ENCODE data around the gene OR2A42. TPM values are rescaled to one million over a fixed set of nuclear protein-coding genes. Genes with fewer than 3 reads are reported as not detected.
"Not testable (repeated sequence)": the region's sequence is repeated elsewhere in the genome, so short reads cannot be mapped to it uniquely, and the experiment has no call there.

OR2A42 gene
- total and polyA plus RNA-seq, 4 donors, result 0.02 to 0.26 (median 0.04) TPM; not detected in 1

DNA sequence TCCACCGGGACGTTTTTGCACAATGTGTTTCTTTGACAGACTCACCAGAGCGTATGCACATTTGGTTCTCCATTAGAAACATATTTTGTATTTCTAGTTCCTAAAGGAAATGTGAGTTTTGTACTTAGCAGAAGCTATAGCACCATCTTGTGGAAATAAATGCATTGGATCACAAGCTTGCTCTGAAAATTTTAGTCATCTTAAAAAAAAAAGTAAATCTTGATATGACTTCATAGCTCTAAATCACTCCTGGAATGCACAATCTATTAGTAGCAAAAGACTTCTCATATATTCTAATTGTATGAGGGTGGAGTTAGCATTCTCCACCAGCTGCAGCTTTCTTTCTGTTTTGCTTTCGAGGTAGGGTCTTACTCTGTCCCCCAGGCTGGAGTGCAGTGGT is 20.3 kb downstream of the OR2A42 start:
- no CpG with 5 or more reads among the region's 4 CpGs for WGBS, 2 donors

DNA sequence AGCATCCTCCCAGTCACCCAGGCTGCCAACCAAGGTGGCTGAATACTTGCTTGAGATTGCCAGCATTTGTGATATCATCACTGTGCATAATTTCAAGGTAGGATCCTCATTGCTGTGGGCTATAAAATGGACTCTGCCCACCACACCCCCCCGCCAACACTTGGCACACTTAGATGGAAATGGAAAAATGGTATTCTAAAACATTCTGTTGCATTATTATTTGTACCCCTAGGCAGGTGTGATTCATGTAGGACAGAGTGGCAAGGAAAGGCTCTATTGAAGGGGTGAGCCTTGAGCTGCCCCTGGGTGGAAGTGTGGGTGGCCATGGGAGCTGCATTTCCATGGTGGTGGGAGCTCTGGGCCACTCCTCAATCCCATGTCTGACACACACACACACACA is 20.8 kb downstream of the OR2A42 start:
- not testable (repeated sequence) for H3K36me3 ChIP-seq (ENCODE audit: control insufficient read depth in 4 of 4, insufficient read depth in 4 of 4, low read length in 4 of 4)

More for the DNA sequence above, 20.3 kb downstream of the OR2A42 start:
- not testable (repeated sequence) for H3K4me1 ChIP-seq (ENCODE audit: control insufficient read depth in 5 of 5, insufficient read depth in 5 of 5, low read length in 5 of 5); H3K4me3 ChIP-seq; DNase-seq; H3K9me3 ChIP-seq (ENCODE audit: control insufficient read depth in 4 of 4, insufficient read depth in 3 of 4, low read length in 3 of 4); H3K9ac ChIP-seq (ENCODE audit: insufficient read depth in 1 of 2, low read length in 2 of 2); ATAC-seq (ENCODE audit: insufficient read depth, low FRiP score); H3K27ac ChIP-seq (ENCODE audit: low read depth in 1 of 2, low read length in 1 of 2); H3K27me3 ChIP-seq (ENCODE audit: control insufficient read depth in 3 of 3, insufficient read depth in 3 of 3, low read length in 2 of 3); H3K36me3 ChIP-seq (ENCODE audit: control insufficient read depth in 4 of 4, insufficient read depth in 4 of 4, low read length in 4 of 4)

DNA sequence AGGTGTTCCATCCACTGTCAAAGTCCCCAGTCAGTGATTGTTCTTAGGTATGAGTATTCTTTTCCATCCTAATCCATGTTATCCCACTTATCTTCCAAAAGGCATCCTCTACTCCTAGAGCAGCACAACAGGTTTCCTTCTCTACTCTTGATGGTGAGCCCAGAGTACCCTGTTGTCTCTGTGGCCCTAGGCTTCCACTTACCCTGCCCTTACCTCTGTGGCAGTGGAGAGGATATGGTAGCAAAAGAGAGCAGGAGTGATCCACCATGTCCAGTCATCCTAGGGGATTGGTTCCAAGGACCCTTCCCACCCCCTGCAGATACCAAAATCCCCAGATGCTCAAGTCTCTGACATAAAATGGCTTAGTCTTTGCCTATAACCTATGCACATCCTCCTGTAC is 22.2 kb downstream of the OR2A42 start:
- ATAC-seq (ENCODE audit: insufficient read depth, low FRiP score); H3K4me3 ChIP-seq; DNase-seq; H3K27me3 ChIP-seq (ENCODE audit: control insufficient read depth in 3 of 3, insufficient read depth in 3 of 3, low read length in 2 of 3); H3K4me1 ChIP-seq (ENCODE audit: control insufficient read depth in 5 of 5, insufficient read depth in 5 of 5, low read length in 5 of 5); H3K36me3 ChIP-seq (ENCODE audit: control insufficient read depth in 4 of 4, insufficient read depth in 4 of 4, low read length in 4 of 4); H3K9me3 ChIP-seq (ENCODE audit: control insufficient read depth in 4 of 4, insufficient read depth in 3 of 4, low read length in 3 of 4); H3K9ac ChIP-seq (ENCODE audit: insufficient read depth in 1 of 2, low read length in 2 of 2); H3K27ac ChIP-seq (ENCODE audit: low read depth in 1 of 2, low read length in 1 of 2): not testable (repeated sequence)

More for the DNA sequence above, 20.8 kb downstream of the OR2A42 start:
- 96 to 97% methylated on average over 1 of the region's 1 CpG for WGBS, 2 donors
- H3K9ac ChIP-seq (ENCODE audit: insufficient read depth in 1 of 2, low read length in 2 of 2); H3K27ac ChIP-seq (ENCODE audit: low read depth in 1 of 2, low read length in 1 of 2); DNase-seq; H3K27me3 ChIP-seq (ENCODE audit: control insufficient read depth in 3 of 3, insufficient read depth in 3 of 3, low read length in 2 of 3); H3K4me3 ChIP-seq; H3K4me1 ChIP-seq (ENCODE audit: control insufficient read depth in 5 of 5, insufficient read depth in 5 of 5, low read length in 5 of 5); ATAC-seq (ENCODE audit: insufficient read depth, low FRiP score); H3K9me3 ChIP-seq (ENCODE audit: control insufficient read depth in 4 of 4, insufficient read depth in 3 of 4, low read length in 3 of 4): not testable (repeated sequence)

- not testable (repeated sequence) for H3K36me3 ChIP-seq (ENCODE audit: control insufficient read depth in 4 of 4, insufficient read depth in 4 of 4, low read length in 4 of 4)
Observed at GRCh38 chr7:144205306-144205705, 34.1 kb downstream of the OR2A42 start.

DNA sequence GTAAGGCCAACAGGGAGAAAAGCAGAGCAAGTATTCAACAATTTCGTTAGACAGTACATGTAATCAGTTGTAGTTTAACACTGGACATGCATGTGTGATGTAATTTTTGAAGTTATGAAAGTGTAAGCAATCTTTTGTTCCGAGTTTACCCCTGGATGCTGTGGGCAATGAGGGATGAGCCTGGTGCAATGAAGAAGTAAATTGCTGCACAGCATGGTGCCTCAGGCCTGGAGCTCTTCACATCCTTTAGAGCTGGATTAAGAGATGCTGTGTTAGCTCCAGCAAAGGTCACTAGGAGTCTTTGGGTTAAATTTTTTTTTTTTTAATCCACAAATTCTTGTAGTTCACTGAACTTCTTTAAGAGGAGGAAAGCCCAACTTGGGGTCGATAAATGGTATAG is 36.3 kb downstream of the OR2A42 start:
- not testable (repeated sequence) for H3K9me3 ChIP-seq (ENCODE audit: control insufficient read depth in 4 of 4, insufficient read depth in 3 of 4, low read length in 3 of 4); ATAC-seq (ENCODE audit: insufficient read depth, low FRiP score)

More at GRCh38 chr7:144205306-144205705, 34.1 kb downstream of the OR2A42 start:
- H3K4me3 ChIP-seq; H3K9ac ChIP-seq (ENCODE audit: insufficient read depth in 1 of 2, low read length in 2 of 2); H3K27ac ChIP-seq (ENCODE audit: low read depth in 1 of 2, low read length in 1 of 2); H3K4me1 ChIP-seq (ENCODE audit: control insufficient read depth in 5 of 5, insufficient read depth in 5 of 5, low read length in 5 of 5); H3K9me3 ChIP-seq (ENCODE audit: control insufficient read depth in 4 of 4, insufficient read depth in 3 of 4, low read length in 3 of 4); DNase-seq; H3K27me3 ChIP-seq (ENCODE audit: control insufficient read depth in 3 of 3, insufficient read depth in 3 of 3, low read length in 2 of 3); ATAC-seq (ENCODE audit: insufficient read depth, low FRiP score): not testable (repeated sequence)
- no CpG with 5 or more reads among the region's 5 CpGs for WGBS, 2 donors

DNA sequence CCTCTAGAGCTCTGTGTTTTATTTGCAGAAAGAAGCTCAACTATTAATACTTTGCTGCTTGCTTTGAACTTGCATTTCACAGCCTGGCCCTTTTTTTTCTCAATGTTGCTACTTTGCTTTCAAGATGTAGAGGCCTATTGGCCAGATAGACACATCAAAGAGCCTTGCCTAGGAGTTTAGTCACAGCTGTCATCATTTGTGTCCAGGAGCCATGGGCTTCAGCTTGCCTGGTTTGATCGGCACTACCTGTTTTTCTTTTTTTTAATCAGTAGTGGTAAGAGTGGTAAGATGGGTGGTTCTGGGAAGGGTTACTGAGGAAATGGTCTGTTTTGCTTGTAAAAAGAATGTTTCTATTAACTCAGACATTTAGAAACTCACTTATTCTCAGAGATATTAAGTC is 37.4 kb downstream of the OR2A42 start:
- not testable (repeated sequence) for H3K9ac ChIP-seq (ENCODE audit: insufficient read depth in 1 of 2, low read length in 2 of 2); H3K27me3 ChIP-seq (ENCODE audit: control insufficient read depth in 3 of 3, insufficient read depth in 3 of 3, low read length in 2 of 3); H3K4me3 ChIP-seq; H3K9me3 ChIP-seq (ENCODE audit: control insufficient read depth in 4 of 4, insufficient read depth in 3 of 4, low read length in 3 of 4); H3K27ac ChIP-seq (ENCODE audit: low read depth in 1 of 2, low read length in 1 of 2); H3K4me1 ChIP-seq (ENCODE audit: control insufficient read depth in 5 of 5, insufficient read depth in 5 of 5, low read length in 5 of 5); ATAC-seq (ENCODE audit: insufficient read depth, low FRiP score); DNase-seq; H3K36me3 ChIP-seq (ENCODE audit: control insufficient read depth in 4 of 4, insufficient read depth in 4 of 4, low read length in 4 of 4)
- WGBS, 2 donors, result no CpG with 5 or more reads among the region's 1 CpG

More for the DNA sequence above, 36.3 kb downstream of the OR2A42 start:
- not testable (repeated sequence) for H3K36me3 ChIP-seq (ENCODE audit: control insufficient read depth in 4 of 4, insufficient read depth in 4 of 4, low read length in 4 of 4); H3K27ac ChIP-seq (ENCODE audit: low read depth in 1 of 2, low read length in 1 of 2); H3K27me3 ChIP-seq (ENCODE audit: control insufficient read depth in 3 of 3, insufficient read depth in 3 of 3, low read length in 2 of 3); DNase-seq; H3K4me1 ChIP-seq (ENCODE audit: control insufficient read depth in 5 of 5, insufficient read depth in 5 of 5, low read length in 5 of 5); H3K4me3 ChIP-seq; H3K9ac ChIP-seq (ENCODE audit: insufficient read depth in 1 of 2, low read length in 2 of 2)
- WGBS, 2 donors, result no CpG with 5 or more reads among the region's 3 CpGs

DNA sequence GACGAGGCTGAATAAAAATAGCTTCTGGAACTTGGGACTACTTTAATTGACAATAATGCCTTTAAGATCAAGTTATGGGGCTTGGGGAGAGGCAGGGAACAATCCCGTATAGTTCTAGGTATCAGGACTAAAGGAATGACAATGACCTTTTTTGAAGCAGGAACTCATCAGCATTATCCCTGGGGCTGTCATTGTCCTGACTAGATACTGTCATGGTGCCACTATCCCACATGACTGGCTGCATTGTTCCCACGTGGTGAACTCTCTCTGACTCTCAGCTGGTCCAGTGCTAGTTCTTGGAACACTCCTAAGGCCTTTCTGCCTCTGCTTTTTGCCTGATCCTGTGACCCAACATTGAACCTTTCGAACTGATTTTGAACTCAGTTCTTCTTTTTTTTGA is 40.5 kb downstream of the OR2A42 start:
- H3K9ac ChIP-seq (ENCODE audit: insufficient read depth in 1 of 2, low read length in 2 of 2); DNase-seq; H3K9me3 ChIP-seq (ENCODE audit: control insufficient read depth in 4 of 4, insufficient read depth in 3 of 4, low read length in 3 of 4); H3K4me1 ChIP-seq (ENCODE audit: control insufficient read depth in 5 of 5, insufficient read depth in 5 of 5, low read length in 5 of 5); ATAC-seq (ENCODE audit: insufficient read depth, low FRiP score); H3K36me3 ChIP-seq (ENCODE audit: control insufficient read depth in 4 of 4, insufficient read depth in 4 of 4, low read length in 4 of 4); H3K27me3 ChIP-seq (ENCODE audit: control insufficient read depth in 3 of 3, insufficient read depth in 3 of 3, low read length in 2 of 3); H3K4me3 ChIP-seq; H3K27ac ChIP-seq (ENCODE audit: low read depth in 1 of 2, low read length in 1 of 2): not testable (repeated sequence)
- 71 to 82% methylated on average over 3 of the region's 4 CpGs for WGBS, 2 donors

- H3K4me1 ChIP-seq (ENCODE audit: control insufficient read depth in 5 of 5, insufficient read depth in 5 of 5, low read length in 5 of 5); H3K9ac ChIP-seq (ENCODE audit: insufficient read depth in 1 of 2, low read length in 2 of 2); H3K27me3 ChIP-seq (ENCODE audit: control insufficient read depth in 3 of 3, insufficient read depth in 3 of 3, low read length in 2 of 3); H3K36me3 ChIP-seq (ENCODE audit: control insufficient read depth in 4 of 4, insufficient read depth in 4 of 4, low read length in 4 of 4); H3K4me3 ChIP-seq; H3K9me3 ChIP-seq (ENCODE audit: control insufficient read depth in 4 of 4, insufficient read depth in 3 of 4, low read length in 3 of 4); H3K27ac ChIP-seq (ENCODE audit: low read depth in 1 of 2, low read length in 1 of 2); DNase-seq: not testable (repeated sequence)
- ATAC-seq (ENCODE audit: insufficient read depth, low FRiP score), result peak; percentile 88
- WGBS, 2 donors, result 1% methylated on average over 11 of the region's 51 CpGs; no CpG with 5 or more reads in 1 of the 2 donors
Observed at GRCh38 chr7:144195212-144195872, 44.1 kb downstream of the OR2A42 start, which contains the start of gene ARHGEF35. TSS of gene ARHGEF35 (minus strand) at chr7:144195833. CDS start at chr7:144188383, 7,450 bp downstream.
